COLO668 (cell line): ENCODE measurements around the gene CYP2U1.
"Not testable (repeated sequence)": the region's sequence is repeated elsewhere in the genome, so short reads cannot be mapped to it uniquely, and the experiment has no call there.

Experiments
- DNase-seq: peaks from one replicate; lab custom pipeline; 2025; ENCODE audit not compliant: unreplicated experiment; lab: John Stamatoyannopoulos, UW

CYP2U1 gene

DNA sequence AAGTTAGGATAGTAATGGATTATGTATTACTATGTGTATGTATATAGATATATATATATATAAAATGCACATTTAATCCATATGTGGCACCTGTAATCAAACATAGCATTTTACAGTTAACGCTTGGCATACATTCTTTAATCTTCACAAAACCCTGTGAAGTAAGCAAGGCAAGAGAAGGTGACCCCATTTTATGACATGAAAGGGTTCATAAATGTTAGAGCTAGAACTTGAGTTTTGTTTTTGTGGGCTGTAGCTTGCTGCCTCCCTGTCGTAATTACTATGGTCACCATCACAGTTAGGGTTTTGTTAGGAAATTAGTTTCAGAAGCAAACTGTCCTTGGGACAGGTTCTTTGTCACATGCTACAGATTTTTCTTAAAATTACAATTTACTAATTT, 13.8 kb upstream of the CYP2U1 start:
- DNase-seq = no peak

DNA sequence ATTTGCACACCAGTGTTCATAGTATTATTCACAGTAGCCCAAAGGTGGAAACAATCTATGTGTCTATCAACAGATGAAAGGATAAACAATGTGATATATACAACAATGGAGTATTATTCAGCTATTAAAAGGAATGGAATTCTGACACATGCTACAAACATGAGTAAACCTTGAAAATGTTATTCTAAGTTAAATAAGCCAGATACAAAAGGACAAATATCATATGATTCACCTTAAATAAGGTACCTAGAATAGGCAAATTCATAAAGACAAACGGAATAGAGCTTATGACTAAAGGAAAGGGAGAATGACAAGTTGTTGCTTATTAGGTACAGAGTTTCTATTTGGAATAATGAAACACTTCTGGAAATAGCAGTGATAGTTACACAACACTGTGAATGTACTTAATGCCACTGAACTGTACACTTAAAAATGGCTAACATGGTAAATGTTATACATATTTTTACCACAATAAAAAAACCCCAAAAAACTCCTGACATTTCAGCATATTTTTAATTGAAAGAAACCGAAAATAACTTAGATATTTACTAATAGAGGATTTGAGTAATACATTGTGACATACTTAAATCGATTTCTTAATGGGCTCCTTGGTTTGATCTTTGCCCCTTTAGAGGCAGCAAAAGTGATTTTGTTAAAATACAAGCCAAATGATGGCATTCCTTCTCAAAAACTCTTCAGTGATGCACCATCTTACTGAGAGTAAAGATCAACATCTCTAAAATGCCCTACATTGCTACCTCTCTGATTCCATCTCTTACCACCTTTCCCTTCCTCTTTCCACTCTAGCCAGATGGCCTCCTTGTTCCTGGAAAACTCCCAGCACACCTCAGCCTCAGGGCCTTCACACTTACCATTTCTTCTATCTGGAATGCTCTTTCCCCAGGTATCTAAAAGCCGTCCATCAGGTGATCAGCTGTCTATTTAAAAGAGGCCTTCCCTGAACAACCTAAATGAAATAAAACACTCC, 8.6 kb upstream of the CYP2U1 start:
- no peak for DNase-seq

DNA sequence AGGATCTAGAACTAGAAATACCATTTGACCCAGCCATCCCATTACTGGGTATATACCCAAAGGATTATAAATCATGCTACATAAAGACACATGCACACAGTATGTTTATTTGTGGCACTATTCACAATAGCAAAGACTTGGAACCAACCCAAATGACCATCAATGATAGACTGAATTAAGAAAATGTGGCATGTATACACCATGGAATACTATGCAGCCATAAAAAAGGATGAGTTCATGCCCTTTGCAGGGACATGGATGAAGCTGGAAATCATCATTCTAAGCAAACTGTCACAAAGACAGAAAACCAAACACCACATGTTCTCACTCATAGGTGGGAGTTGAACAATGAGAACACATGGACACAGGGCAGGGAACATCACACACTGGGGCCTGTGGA, 5.6 kb upstream of the CYP2U1 start:
- DNase-seq = not testable (repeated sequence)

DNA sequence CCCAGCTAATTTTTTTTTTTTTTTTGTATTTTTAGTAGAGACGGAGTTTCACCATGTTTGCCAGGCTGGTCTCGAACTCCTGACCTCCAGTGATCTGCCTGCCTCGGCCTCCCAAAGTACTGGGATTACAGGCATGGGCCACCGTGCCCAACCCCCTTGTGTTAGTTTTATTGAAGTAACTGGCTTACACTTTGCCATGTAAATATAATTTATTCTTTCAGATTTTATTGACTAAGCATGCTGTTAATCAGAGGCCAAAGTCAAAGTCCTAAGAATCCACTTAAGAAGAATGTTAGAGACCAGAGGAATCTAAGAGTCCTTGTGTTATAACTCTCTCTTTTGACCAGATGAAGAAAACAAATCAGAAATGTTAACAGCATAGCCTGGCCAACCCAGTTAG, 4.5 kb upstream of the CYP2U1 start:
- not testable (repeated sequence) for DNase-seq

- DNase-seq = no peak
These were observed 499 bp downstream of the CYP2U1 start for GRCh38 chr4:107931775-107932321.

DNA sequence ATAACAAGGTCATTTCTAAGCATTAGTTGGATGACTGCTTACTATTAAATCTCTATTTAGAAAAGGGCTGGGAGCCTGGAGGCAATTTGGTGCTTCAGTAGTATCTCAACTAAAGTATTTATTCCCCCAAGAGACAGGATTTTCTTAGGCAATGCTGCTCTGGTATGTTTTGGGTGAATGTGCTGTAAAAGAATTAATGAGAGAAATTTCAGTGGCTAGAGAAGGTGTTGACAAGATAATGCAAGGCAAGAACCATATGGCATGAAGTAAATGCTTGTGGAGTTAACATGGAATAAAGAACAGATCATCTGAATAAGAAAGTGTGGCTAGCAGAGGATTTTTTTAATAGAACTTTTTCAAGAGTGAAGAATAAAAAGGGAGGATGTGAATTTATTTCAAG, 3.9 kb downstream of the CYP2U1 start:
- no peak for DNase-seq

- no peak for DNase-seq
These were observed 5.7 kb downstream of the CYP2U1 start for GRCh38 chr4:107937040-107937439.

DNA sequence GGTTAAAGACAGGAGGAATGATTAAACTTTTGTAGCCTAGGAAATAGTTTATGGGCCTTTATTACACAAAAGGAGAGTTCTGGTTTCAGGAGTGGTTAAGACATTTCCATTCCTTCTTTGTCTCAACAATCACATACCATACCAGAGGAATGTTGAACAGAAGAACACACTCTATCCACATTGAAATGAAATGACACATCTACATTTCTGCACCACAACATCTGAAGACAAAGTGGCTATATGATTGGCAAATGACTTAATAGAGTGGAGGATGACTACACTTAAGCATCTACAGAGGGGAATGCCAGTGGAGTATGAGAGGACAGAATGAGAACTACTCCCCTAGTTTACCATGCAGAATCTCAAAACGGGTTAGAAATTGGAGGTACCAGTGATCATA, 8.0 kb downstream of the CYP2U1 start:
- no peak for DNase-seq

GRCh38 chr4:107945809-107946208, 14.5 kb downstream of the CYP2U1 start:
- DNase-seq = no peak

DNA sequence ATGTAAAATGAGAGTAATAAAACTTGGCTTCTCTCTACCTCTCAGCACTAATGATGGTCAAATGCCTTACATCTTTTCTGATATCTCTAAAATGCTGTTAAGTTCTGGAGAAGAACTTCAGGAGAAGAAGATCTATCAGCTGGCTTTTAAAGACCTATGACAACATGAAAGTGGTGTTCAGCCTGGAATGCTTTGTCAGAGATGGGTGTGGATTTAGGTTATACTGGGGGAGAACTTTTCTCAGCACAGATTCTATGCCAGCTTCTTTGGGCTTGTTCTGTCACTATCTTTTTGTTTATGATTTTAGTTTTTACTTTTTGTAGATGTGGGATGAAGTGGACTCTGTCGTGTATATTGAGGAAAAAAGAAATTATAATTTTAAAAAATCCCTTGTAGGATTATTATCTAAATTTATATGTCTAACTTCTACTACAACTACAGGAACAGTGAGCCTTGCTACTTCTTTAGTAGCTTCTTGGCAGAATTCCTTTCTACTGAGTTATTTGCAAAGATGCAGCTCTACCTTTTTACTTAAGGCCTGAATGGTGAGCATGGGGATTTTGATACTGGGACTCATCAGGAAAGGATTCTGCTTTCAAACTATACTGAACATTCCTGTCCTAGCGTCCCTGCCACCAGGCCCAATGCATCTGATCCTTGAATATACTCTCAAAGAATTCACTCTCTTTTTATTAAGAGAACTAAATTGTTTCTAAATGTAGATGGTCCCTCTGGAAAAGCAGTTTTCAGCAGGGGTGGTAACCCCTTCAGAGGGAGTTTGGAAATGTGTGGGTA, 19.6 kb downstream of the CYP2U1 start:
- DNase-seq = no peak

GRCh38 chr4:107951551-107951950, 20.2 kb downstream of the CYP2U1 start:
- DNase-seq = no peak

DNA sequence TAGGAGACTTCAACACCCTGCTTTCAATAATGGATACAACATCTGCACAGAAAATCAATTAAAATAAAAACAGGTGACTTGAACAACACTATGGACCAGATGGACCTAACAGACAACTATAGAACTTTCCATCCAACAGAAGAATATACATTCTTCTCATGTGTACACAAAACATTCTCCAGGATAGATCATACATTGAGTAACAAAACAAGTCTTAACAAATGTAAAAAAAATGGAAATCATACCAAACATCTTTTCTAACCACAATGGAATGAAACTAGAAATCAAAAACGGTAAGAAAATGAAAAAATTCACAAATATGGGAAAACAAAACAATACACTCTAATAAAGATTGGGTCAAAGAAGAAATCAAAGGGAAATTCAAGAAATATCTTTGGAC, 24.7 kb downstream of the CYP2U1 start:
- DNase-seq = no peak

DNA sequence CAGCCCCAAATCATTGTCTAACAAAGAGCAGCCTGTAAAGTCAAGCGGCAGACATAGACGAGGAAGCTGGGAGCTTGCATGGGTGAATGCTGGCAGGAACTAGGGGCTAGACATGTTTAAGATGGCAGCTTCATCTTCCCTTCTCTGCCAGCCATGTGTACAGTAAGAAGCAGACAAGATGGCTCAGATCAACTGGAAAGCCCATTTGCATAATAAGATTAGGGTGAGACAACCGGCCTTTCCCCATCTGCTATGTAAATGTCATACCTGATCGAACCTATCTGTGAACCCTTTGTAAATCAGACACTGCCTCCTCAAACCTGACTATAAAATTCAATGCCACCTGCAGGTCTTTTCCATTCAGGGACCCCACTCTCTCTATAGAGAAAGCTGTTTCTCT, 35.6 kb downstream of the CYP2U1 start:
- no peak for DNase-seq

- DNase-seq = not testable (repeated sequence)
These were observed 36.2 kb downstream of the CYP2U1 start for GRCh38 chr4:107967519-107967918.

- not testable (repeated sequence) for DNase-seq
These were observed 36.6 kb downstream of the CYP2U1 start for GRCh38 chr4:107967921-107968320.

GRCh38 chr4:107970063-107970798, 38.9 kb downstream of the CYP2U1 start:
- DNase-seq = no peak

DNA sequence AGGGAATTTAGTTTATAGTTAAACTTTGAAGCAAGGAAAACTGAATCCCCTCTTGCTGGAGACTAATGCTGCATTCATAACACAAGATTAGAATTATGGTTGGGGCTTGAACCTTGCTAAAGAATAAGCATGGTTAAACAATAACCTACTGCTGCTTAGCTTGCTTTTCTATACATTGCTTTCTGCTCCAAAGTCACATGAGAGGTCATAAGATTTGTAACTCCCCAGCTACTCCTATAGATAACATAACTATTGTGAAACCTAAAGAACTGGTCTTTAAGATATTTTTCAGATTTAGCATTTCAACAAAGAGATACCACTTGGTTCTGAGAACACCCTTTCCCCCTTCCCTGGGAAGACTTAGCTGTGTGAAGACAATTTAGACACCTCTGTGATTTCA, 41.3 kb downstream of the CYP2U1 start:
- DNase-seq = no peak

- no peak for DNase-seq
These were observed 43.2 kb downstream of the CYP2U1 start for GRCh38 chr4:107974523-107974922.

GRCh38 chr4:107977482-107977881, 46.1 kb downstream of the CYP2U1 start:
- no peak for DNase-seq

DNA sequence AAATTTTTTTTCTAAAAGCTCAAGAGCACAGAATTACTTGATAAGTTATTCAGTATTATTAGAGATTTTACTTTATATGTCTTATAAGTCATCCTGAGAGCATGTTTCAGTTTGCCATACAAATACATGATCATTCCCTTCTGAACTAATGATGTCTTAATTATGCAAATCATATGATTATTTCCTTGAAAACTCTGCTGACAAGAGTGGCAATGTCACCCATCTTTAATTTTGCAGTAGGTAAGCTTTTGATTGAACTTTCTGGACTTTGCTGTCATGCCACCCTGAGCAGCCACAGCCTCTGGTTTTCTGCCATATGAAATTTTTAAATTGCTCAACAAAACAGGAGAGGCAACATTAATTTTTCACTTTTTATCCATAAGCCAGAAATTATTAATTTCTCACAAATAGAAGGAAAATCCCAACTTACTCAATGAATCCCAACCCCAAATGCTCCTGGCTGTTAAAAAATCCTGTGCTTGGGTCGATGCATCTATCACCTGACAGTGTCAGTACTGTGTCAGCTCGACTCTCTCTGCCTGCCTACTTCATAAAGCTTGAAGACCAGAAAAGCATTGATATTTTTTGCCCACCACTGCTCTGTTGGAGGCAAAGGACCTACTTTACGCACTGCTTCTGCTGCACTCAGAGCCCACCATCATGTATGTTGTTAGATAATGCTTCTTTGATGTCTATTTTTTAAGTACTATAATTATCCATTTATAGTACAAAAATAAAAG, 46.8 kb downstream of the CYP2U1 start:
- DNase-seq = no peak
